NCI-H2107 (cell line): ENCODE measurements around the gene FAM53B.
"Not testable (repeated sequence)": the region's sequence is repeated elsewhere in the genome, so short reads cannot be mapped to it uniquely, and the experiment has no call there.

Experiments used
- DNase-seq: peaks from one replicate; lab custom pipeline; 2025; lab: John Stamatoyannopoulos, UW

FAM53B gene

GRCh38 chr10:124597846-124598165, 146.4 kb downstream of the FAM53B start:
- no peak for DNase-seq

GRCh38 chr10:124596962-124597845, 147.0 kb downstream of the FAM53B start:
- DNase-seq, result no peak

GRCh38 chr10:124596116-124596785, 147.9 kb downstream of the FAM53B start:
- no peak for DNase-seq

- DNase-seq, result no peak
Measured at GRCh38 chr10:124595143-124595883, 148.9 kb downstream of the FAM53B start.

- DNase-seq, result no peak
Measured at GRCh38 chr10:124594240-124594639, 149.9 kb downstream of the FAM53B start.

GRCh38 chr10:124593431-124593985, 150.7 kb downstream of the FAM53B start:
- no peak for DNase-seq

GRCh38 chr10:124592736-124593430, 151.3 kb downstream of the FAM53B start:
- no peak for DNase-seq

- no peak for DNase-seq
Measured at GRCh38 chr10:124592101-124592500, 152.1 kb downstream of the FAM53B start.

GRCh38 chr10:124591123-124591495, 153.1 kb downstream of the FAM53B start:
- no peak for DNase-seq

- no peak for DNase-seq
Measured at GRCh38 chr10:124590216-124591122, 153.7 kb downstream of the FAM53B start.

- DNase-seq, result no peak
Measured at GRCh38 chr10:124589491-124590041, 154.6 kb downstream of the FAM53B start.

GRCh38 chr10:124588736-124589490, 155.3 kb downstream of the FAM53B start:
- DNase-seq, result no peak

- DNase-seq, result not testable (repeated sequence)
Measured at GRCh38 chr10:124588341-124588735, 155.8 kb downstream of the FAM53B start.

GRCh38 chr10:124587811-124588211, 156.4 kb downstream of the FAM53B start:
- DNase-seq, result no peak

GRCh38 chr10:124586142-124586541, 158.0 kb downstream of the FAM53B start:
- DNase-seq, result no peak

- DNase-seq, result no peak
Measured at GRCh38 chr10:124579011-124579399, 165.2 kb downstream of the FAM53B start.

- DNase-seq, result no peak
Measured at GRCh38 chr10:124578231-124579010, 165.8 kb downstream of the FAM53B start.

- no peak for DNase-seq
Measured at GRCh38 chr10:124577651-124578050, 166.5 kb downstream of the FAM53B start.
